A549 (cell line): ENCODE measurements around the gene NTN1. TPM values are rescaled to one million over a fixed set of nuclear protein-coding genes. Genes with fewer than 3 reads are reported as not detected.

ENCODE experiments used
- ATAC-seq, 2 experiments: fragments of 200-7000 bp in 1 of 2; fragments of >200 bp in 1 of 2; cut with Nextera tagmentation in 1 of 2; cut with Tn5 transposase in 1 of 2; 3 replicates each; pipeline versions ENCODE4 v1.8.0 to v1.9.1; 2018 to 2020; ENCODE audit warnings: mild to moderate bottlenecking in 1 of 2, moderate library complexity in 1 of 2
- CTCF ChIA-PET: fragments of 300-600 bp; sonication (Branson Sonifier 250); formaldehyde crosslinking; extraction: SDS; loops from one replicate; lab custom pipeline; 2021; ENCODE audit warnings: antibody characterized with exemption, inconsistent platforms; lab: Yijun Ruan, JAX
- POLR2A ChIA-PET: fragments of 350-600 bp; formaldehyde crosslinking; extraction: SDS; loops from one replicate; lab custom pipeline; 2021; ENCODE audit warnings: antibody characterized with exemption, inconsistent platforms; lab: Yijun Ruan, JAX
- DNase-seq, 2 experiments: peaks; one replicate each; pipeline versions ENCODE4 v3.0.0 to v3.0.0-alpha.2; 2011 to 2016; ENCODE audit warnings: low read depth in 1 of 2, low spot score in 1 of 2
- FAIRE-seq: peaks from 2 replicates; lab custom pipeline; 2011; peaks lifted over from hg19 to GRCh38; lab: Jason Lieb, UNC
- H3K27ac ChIP-seq, 2 experiments: fragments of >200 bp; sonication (Bioruptor Twin); formaldehyde crosslinking; 3 replicates each; pipeline ENCODE4 v1.5.1; 2016 to 2017
- H3K4me1 ChIP-seq: fragments of >200 bp; sonication (Bioruptor Twin); formaldehyde crosslinking; 3 replicates; pipeline ENCODE4 v1.6.1; 2016
- H3K4me2 ChIP-seq: fragments of >200 bp; sonication (Bioruptor Twin); formaldehyde crosslinking; 3 replicates; pipeline ENCODE4 v1.6.1; 2016
- H3K4me3 ChIP-seq: fragments of >200 bp; sonication (Bioruptor Twin); formaldehyde crosslinking; 3 replicates; pipeline ENCODE4 v1.5.1; 2016
- H3K9me3 ChIP-seq: fragments of >200 bp; sonication (Bioruptor Twin); formaldehyde crosslinking; 3 replicates; pipeline ENCODE4 v1.6.1; 2016
- BCL3 ChIP-seq: fragments of >200 bp; sonication (Bioruptor Twin); formaldehyde crosslinking; IDR thresholded peaks from 3 replicates; pipeline ENCODE4 v1.6.1; 2016
- CEBPB ChIP-seq, 2 experiments: fragments of >200 bp in 1 of 2; sonication (Bioruptor Twin) in 1 of 2; formaldehyde crosslinking in 1 of 2; IDR thresholded peaks; 2 replicates each; pipeline ENCODE4 v1.6.1; 2012 to 2016
- EHMT2 ChIP-seq: fragments of 200-600 bp; sonication (generic); IDR thresholded peaks from 2 replicates; pipeline ENCODE4 v1.6.1; 2016; ENCODE audit warnings: antibody characterized with exemption, low read depth, mild to moderate bottlenecking, moderate library complexity
- ELK1 ChIP-seq: fragments of 150-350 bp; IDR thresholded peaks from 2 replicates; pipeline ENCODE4 v1.6.1; 2014; ENCODE audit warnings: low read depth, mild to moderate bottlenecking, low read length
- FOSB ChIP-seq: fragments of 250-450 bp; sonication (Bioruptor Pico); IDR thresholded peaks from 2 replicates; pipeline ENCODE4 v1.5.0; 2020; ENCODE audit warnings: mild to moderate bottlenecking, moderate library complexity
- FOSL2 ChIP-seq, 2 experiments: fragments of 450-650 bp in 1 of 2; fragments of >200 bp in 1 of 2; sonication (Bioruptor Twin) in 1 of 2; formaldehyde crosslinking; IDR thresholded peaks; 2 replicates each; pipeline versions ENCODE4 v1.5.0 to v1.6.1; 2016 to 2020; ENCODE audit warnings: mild to moderate bottlenecking in 1 of 2, moderate library complexity in 1 of 2
- GATA3 ChIP-seq: IDR thresholded peaks from 2 replicates; pipeline ENCODE4 v1.6.1; 2012; ENCODE audit warnings: borderline replicate concordance
- HDAC2 ChIP-seq: fragments of 200-600 bp; sonication (generic); IDR thresholded peaks from 2 replicates; pipeline ENCODE4 v1.6.1; 2016
- HES2 ChIP-seq: fragments of >200 bp; sonication (Bioruptor Twin); formaldehyde crosslinking; IDR thresholded peaks from 2 replicates; pipeline ENCODE4 v1.6.1; 2016
- HEYL ChIP-seq: fragments of 250-450 bp; sonication (Bioruptor Pico); IDR thresholded peaks from 2 replicates; pipeline ENCODE4 v1.8.0; 2021; ENCODE audit warnings: mild to moderate bottlenecking, moderate library complexity
- HMGXB4 ChIP-seq: fragments of 250-450 bp; sonication (Bioruptor Pico); IDR thresholded peaks from 2 replicates; pipeline ENCODE4 v1.5.0; 2021; ENCODE audit warnings: mild to moderate bottlenecking, moderate library complexity, borderline replicate concordance
- HOXA7 ChIP-seq: fragments of 250-450 bp; sonication (Bioruptor Pico); IDR thresholded peaks from 2 replicates; pipeline ENCODE4 v1.5.0; 2020; ENCODE audit warnings: mild to moderate bottlenecking, moderate library complexity
- HOXB13 ChIP-seq: fragments of 250-450 bp; sonication (Bioruptor Pico); IDR thresholded peaks from 2 replicates; pipeline ENCODE4 v1.5.0; 2020; ENCODE audit warnings: low read depth, mild to moderate bottlenecking, moderate library complexity
- HOXB5 ChIP-seq: fragments of 250-450 bp; sonication (Bioruptor Pico); IDR thresholded peaks from 2 replicates; pipeline ENCODE4 v1.5.0; 2020; ENCODE audit warnings: mild to moderate bottlenecking, moderate library complexity
- MAX ChIP-seq: IDR thresholded peaks from 2 replicates; pipeline ENCODE4 v1.6.1; 2012
- MYC ChIP-seq: IDR thresholded peaks from 2 replicates; pipeline ENCODE4 v1.6.1; 2012; ENCODE audit warnings: mild to moderate bottlenecking, inconsistent platforms, low read length, improper control_type of control experiment, borderline replicate concordance
- RAD21 ChIP-seq, 2 experiments: fragments of >200 bp in 1 of 2; sonication (Bioruptor Twin) in 1 of 2; formaldehyde crosslinking in 1 of 2; IDR thresholded peaks in 1 of 2; conservative IDR thresholded peaks in 1 of 2; 2 replicates in 1 of 2; 3 replicates in 1 of 2; pipeline ENCODE4 v1.6.1; 2012 to 2018; ENCODE audit warnings: inconsistent platforms in 1 of 2
- RARB ChIP-seq: fragments of 250-450 bp; sonication (Bioruptor Pico); IDR thresholded peaks from 2 replicates; pipeline ENCODE4 v1.8.0; 2021; ENCODE audit warnings: mild to moderate bottlenecking, moderate library complexity
- RFX5 ChIP-seq: fragments of 450-650 bp; IDR thresholded peaks from 2 replicates; pipeline ENCODE4 v1.7.1; 2014; ENCODE audit warnings: antibody characterized with exemption, mild to moderate bottlenecking, moderate library complexity
- TP53 ChIP-seq: fragments of 250-450 bp; sonication (Bioruptor Pico); IDR thresholded peaks from 2 replicates; pipeline ENCODE4 v1.5.0; 2021; ENCODE audit warnings: mild to moderate bottlenecking, moderate library complexity
- WGBS: methylation state at CpG from one replicate; pipeline ENCODE4 v1.1.6; 2017; ENCODE audit errors: missing lambda C conversion rate; 5-methylcytosine and 5-hydroxymethylcytosine counted together
- polyA plus RNA-seq, 4 experiments: library from polyadenylated mRNA; depleted of rRNA in 3 of 4; stranded (reverse); fragments of >200 nt; fragmentation: RNase III in 1 of 4; extraction: RNeasy Plus Mini Kit Qiagen cat#74134 plus additional on column Dnase treatment in 1 of 4; gene quantifications; 2 replicates in 3 of 4; 3 replicates in 1 of 4; pipeline ENCODE4 v1.2.3, GENCODE V29; 2011 to 2017

NTN1 gene
- polyA plus RNA-seq, 2 of the 4 experiments (the other 2 are of a cell fraction): 0.12 to 0.13 TPM

GRCh38 chr17:9021992-9022572, 772 bp downstream of the NTN1 start:
- POLR2A ChIA-PET: no interaction called here
- CTCF ChIA-PET: interaction anchor here (1.1 kb wide), 1 partner anchor 24 kb away, joined by 5 read pairs; no protein-coding TSS in a partner anchor
- DNase-seq (no peak), ATAC-seq (peak; percentile 28 to 64; a peak in 5 of 6 replicates), FAIRE-seq (no peak)
- Histone ChIP-seq H3K4me2 (peak overlapping the region; percentile 89), H3K27ac (peak overlapping the region in 1 of 2 experiments; percentile 66; a peak in 3 of 6 replicates), H3K4me3 (peak overlapping the region; percentile 84), H3K9me3 (no peaks in the 10 kb centered on the region), H3K4me1 (peaks cover 14% of the 10 kb centered on the region; the same call in 1 of the 3 replicates)
- WGBS: 12% methylated on average over 30 of the region's 79 CpGs
- no peak for TF ChIP-seq CEBPB (IDR thresholded peaks at IDR 0.05)
- no peak for TF ChIP-seq MAX
- TF ChIP-seq TP53: no peak
- TF ChIP-seq RAD21 (conservative IDR thresholded peaks at IDR 0.05 in 1 of 2, IDR thresholded peaks at IDR 0.05 in 1 of 2): no peak
- no peak for TF ChIP-seq HOXB13 (CRISPR knock-in tag)
- no peak for TF ChIP-seq MYC
- no peak for TF ChIP-seq GATA3
- no peak for TF ChIP-seq BCL3

GRCh38 chr17:9022573-9023391, 1.5 kb downstream of the NTN1 start:
- no peak for FAIRE-seq
- peaks cover 14% of the 10 kb centered on the region; the same call in 1 of the 3 replicates for H3K4me1 ChIP-seq
- ChIA-PET CTCF (no interaction called here), POLR2A (no interaction called here)
- peak in 1 of 2 experiments; percentile 41 for DNase-seq
- H3K9me3 ChIP-seq: no peaks in the 10 kb centered on the region
- peak overlapping the region; percentile 84 for H3K4me3 ChIP-seq
- peak in 1 of 2 experiments; percentile 31; a peak in 3 of 6 replicates for ATAC-seq
- WGBS: 27% methylated on average over 31 of the region's 106 CpGs
- TF ChIP-seq HES2: no peak
- no peak for TF ChIP-seq FOSL2 (IDR thresholded peaks at IDR 0.05)
- no peak for TF ChIP-seq FOSL2 (CRISPR knock-in tag; IDR thresholded peaks at IDR 0.05)
- TF ChIP-seq HOXA7 (CRISPR knock-in tag): no peak
- no peak for TF ChIP-seq FOSB (CRISPR knock-in tag)
- TF ChIP-seq RAD21 (conservative IDR thresholded peaks at IDR 0.05 in 1 of 2, IDR thresholded peaks at IDR 0.05 in 1 of 2): no peak
- TF ChIP-seq HDAC2: no peak
- no peak for TF ChIP-seq HMGXB4 (CRISPR knock-in tag)
- TF ChIP-seq HOXB5: no peak
- TF ChIP-seq CEBPB (IDR thresholded peaks at IDR 0.05): no peak
- TF ChIP-seq HEYL: no peak
- no peak for TF ChIP-seq RARB (CRISPR knock-in tag)
- TF ChIP-seq ELK1: no peak
- no peak for TF ChIP-seq EHMT2
- TF ChIP-seq RFX5: no peak
- peak overlapping the region; percentile 89 for H3K4me2 ChIP-seq
- no peak overlapping the region for H3K27ac ChIP-seq
